BJ (cell line): ENCODE data around the gene FAM185A. TPM values are rescaled to one million over a fixed set of nuclear protein-coding genes. Genes with fewer than 3 reads are reported as not detected.
"Not testable (repeated sequence)": the region's sequence is repeated elsewhere in the genome, so short reads cannot be mapped to it uniquely, and the experiment has no call there.

ENCODE experiments used
- CTCF ChIA-PET: fragments of 350-600 bp; formaldehyde crosslinking; extraction: SDS; loops from one replicate; lab custom pipeline; 2021; ENCODE audit warnings: antibody characterized with exemption, inconsistent platforms; lab: Yijun Ruan, JAX
- POLR2A ChIA-PET: fragments of 300-600 bp; sonication (Branson Sonifier 250); formaldehyde crosslinking; extraction: SDS; loops from one replicate; lab custom pipeline; 2021; ENCODE audit warnings: antibody characterized with exemption; lab: Charles Lee
- DNase-seq: peaks from one replicate; pipeline ENCODE4 v3.0.0-alpha.2; 2011; ENCODE audit warnings: low read depth
- H3K27me3 ChIP-seq: 2 replicates; pipeline ENCODE4 v1.6.0; 2011; ENCODE audit warnings: low read length; ENCODE audit not compliant: control insufficient read depth, insufficient read depth
- H3K36me3 ChIP-seq: 2 replicates; pipeline ENCODE4 v1.5.1; 2011; ENCODE audit warnings: low read length; ENCODE audit not compliant: control insufficient read depth, insufficient read depth
- H3K4me3 ChIP-seq: 2 replicates; pipeline ENCODE4 v1.5.1; 2011; ENCODE audit warnings: low read depth, mild to moderate bottlenecking, control low read depth, low read length
- CTCF ChIP-seq: IDR thresholded peaks from 2 replicates; pipeline ENCODE4 v1.5.1; 2011; ENCODE audit warnings: low read depth, mild to moderate bottlenecking, control low read depth, inconsistent platforms, low read length, moderate library complexity; ENCODE audit not compliant: insufficient read depth
- polyA plus RNA-seq: library from polyadenylated mRNA; depleted of rRNA; stranded (reverse); fragments of >200 nt; gene quantifications from 2 replicates; pipeline ENCODE4 v1.2.3, GENCODE V29; 2011

The FAM185A gene
- polyA plus RNA-seq, 1 experiment, result 3.0 TPM

- DNase-seq, H3K27me3 ChIP-seq, H3K36me3 ChIP-seq, CTCF ChIA-PET, H3K4me3 ChIP-seq, POLR2A ChIA-PET: not testable (repeated sequence)
These were observed 3.1 kb upstream of the FAM185A start for GRCh38 chr7:102745494-102746288.

GRCh38 chr7:102749445-102749786 is 617 bp downstream of the FAM185A start:
- H3K36me3 ChIP-seq, H3K27me3 ChIP-seq, DNase-seq, CTCF ChIA-PET: not testable (repeated sequence)
- POLR2A ChIA-PET, result interaction anchor here (1.3 kb wide), 1 partner anchor 326 kb away, joined by 5 read pairs; the partner anchor contains the start of genes ARMC10 and FBXL13
- peak overlapping the region; percentile 67 for H3K4me3 ChIP-seq

GRCh38 chr7:102758227-102758626 is 9.4 kb downstream of the FAM185A start:
- not testable (repeated sequence) for H3K36me3 ChIP-seq, H3K27me3 ChIP-seq, H3K4me3 ChIP-seq, DNase-seq
- ChIA-PET POLR2A (interaction anchor here (0.6 to 1.0 kb wide), 2 partner anchors 302 to 304 kb away, joined by 5 to 12 read pairs; no protein-coding TSS in a partner anchor), CTCF (interaction anchor here (1.0 kb wide), 1 partner anchor 312 kb away, joined by 3 read pairs; no protein-coding TSS in a partner anchor)
- TF ChIP-seq CTCF, result peak; percentile 15; the same call in 1 of the 2 replicates

GRCh38 chr7:102759934-102760333 is 11.1 kb downstream of the FAM185A start:
- H3K27me3 ChIP-seq, H3K36me3 ChIP-seq, DNase-seq, H3K4me3 ChIP-seq, POLR2A ChIA-PET: not testable (repeated sequence)
- CTCF ChIA-PET, result interaction anchor here (1.3 kb wide), 1 partner anchor 302 kb away, joined by 4 read pairs; no protein-coding TSS in a partner anchor

- CTCF ChIA-PET, POLR2A ChIA-PET, DNase-seq, H3K4me3 ChIP-seq, H3K36me3 ChIP-seq, H3K27me3 ChIP-seq: not testable (repeated sequence)
These were observed 12.4 kb downstream of the FAM185A start for GRCh38 chr7:102761234-102761633.

- CTCF ChIA-PET, H3K36me3 ChIP-seq, H3K27me3 ChIP-seq, H3K4me3 ChIP-seq, DNase-seq, POLR2A ChIA-PET: not testable (repeated sequence)
These were observed 14.6 kb downstream of the FAM185A start for GRCh38 chr7:102763295-102763905.

- POLR2A ChIA-PET, H3K36me3 ChIP-seq, DNase-seq, H3K27me3 ChIP-seq, H3K4me3 ChIP-seq, CTCF ChIA-PET: not testable (repeated sequence)
These were observed 20.9 kb downstream of the FAM185A start for GRCh38 chr7:102769657-102770192.

- CTCF ChIA-PET, DNase-seq, H3K27me3 ChIP-seq, POLR2A ChIA-PET, H3K4me3 ChIP-seq, H3K36me3 ChIP-seq: not testable (repeated sequence)
These were observed 21.7 kb downstream of the FAM185A start for GRCh38 chr7:102770467-102770866.

GRCh38 chr7:102776217-102776616 is 27.4 kb downstream of the FAM185A start:
- H3K27me3 ChIP-seq, CTCF ChIA-PET, H3K36me3 ChIP-seq, POLR2A ChIA-PET, DNase-seq, H3K4me3 ChIP-seq: not testable (repeated sequence)

GRCh38 chr7:102778663-102779062 is 29.9 kb downstream of the FAM185A start:
- POLR2A ChIA-PET, H3K27me3 ChIP-seq, H3K36me3 ChIP-seq, H3K4me3 ChIP-seq, CTCF ChIA-PET, DNase-seq: not testable (repeated sequence)

- H3K27me3 ChIP-seq, CTCF ChIA-PET, POLR2A ChIA-PET, H3K36me3 ChIP-seq, H3K4me3 ChIP-seq, DNase-seq: not testable (repeated sequence)
These were observed 32.1 kb downstream of the FAM185A start for GRCh38 chr7:102780926-102781325.
